Heart left ventricle (tissue), 16 donors: ENCODE measurements around the gene C1orf50. TPM values are rescaled to one million over a fixed set of nuclear protein-coding genes. Genes with fewer than 3 reads are reported as not detected.
"Not testable (repeated sequence)": the region's sequence is repeated elsewhere in the genome, so short reads cannot be mapped to it uniquely, and the experiment has no call there.

ENCODE experiments used
- ATAC-seq, 4 donors: fragments of 200-7000 bp; cut with Tn5 transposase; one replicate each; pipeline ENCODE4 v1.9.1; 2020 to 2022; ENCODE audit warnings: moderate library complexity in 4 of 4, mild to moderate bottlenecking in 3 of 4, moderate number of reproducible peaks in 1 of 4
- DNase-seq, 5 donors: peaks; one replicate each; pipeline ENCODE4 v3.0.0-alpha.2; 2020
- H3K27ac ChIP-seq, 12 donors: fragments of 200-600 bp; sonication (generic) in 4 of 12; one replicate each; pipeline versions ENCODE4 v1.5.0 to v1.8.0; 2016 to 2022; ENCODE audit warnings: mild to moderate bottlenecking in 2 of 12
- H3K27me3 ChIP-seq, 9 donors: fragments of 200-600 bp; sonication (generic) in 2 of 9; one replicate each; pipeline versions ENCODE4 v1.5.1 to v1.8.0; 2016 to 2022; ENCODE audit warnings: mild to moderate bottlenecking in 3 of 9
- H3K36me3 ChIP-seq, 9 donors: fragments of 200-600 bp; sonication (generic) in 2 of 9; one replicate each; pipeline versions ENCODE4 v1.5.0 to v1.8.0; 2018 to 2022; ENCODE audit warnings: mild to moderate bottlenecking in 2 of 9
- H3K4me1 ChIP-seq, 12 donors: fragments of 200-600 bp; sonication (generic) in 4 of 12; one replicate each; pipeline versions ENCODE4 v1.5.0 to v1.8.0; 2016 to 2022; ENCODE audit warnings: mild to moderate bottlenecking in 3 of 12
- H3K4me3 ChIP-seq, 12 donors: fragments of 200-600 bp; sonication (generic) in 4 of 12; one replicate each; pipeline versions ENCODE4 v1.5.0 to v1.8.0; 2017 to 2022; ENCODE audit warnings: mild to moderate bottlenecking in 9 of 12, moderate library complexity in 4 of 12
- H3K9me3 ChIP-seq, 12 donors: fragments of 200-600 bp; sonication (generic) in 4 of 12; one replicate each; pipeline versions ENCODE4 v1.5.0 to v1.8.0; 2016 to 2022; ENCODE audit warnings: mild to moderate bottlenecking in 1 of 12
- POLR2A ChIP-seq, 2 donors: fragments of 450-650 bp; IDR thresholded peaks; one replicate each; pipeline ENCODE4 v1.6.1; 2017; ENCODE audit warnings: antibody characterized with exemption in 2 of 2, mild to moderate bottlenecking in 2 of 2, moderate library complexity in 2 of 2
- WGBS, 4 donors: extraction: QIAGEN DNeasy Blood & Tissue Kit in 2 of 4; methylation state at CpG; one replicate each; pipeline versions ENCODE4 v1.1.5 to v1.1.7; 2013 to 2018; 5-methylcytosine and 5-hydroxymethylcytosine counted together
- intact Hi-C, 10 donors: fragments of 100-400 bp; cut with DNase I; formaldehyde crosslinking; loops; one replicate each; pipeline versions ENCODE4 v1.11.1 to v1.14.2; 2022
- long read RNA-seq, 3 donors: library from polyadenylated mRNA; unstranded; transcript quantifications; one replicate each; pipeline ENCODE4 v2.0.0, GENCODE V29; 2020 to 2021
- polyA plus RNA-seq, 2 donors: library from polyadenylated mRNA; stranded (reverse); fragments of 200-250 nt; gene quantifications; one replicate each; pipeline ENCODE4 v1.2.3, GENCODE V29; 2013
- total RNA-seq, 9 donors: library from RNA; depleted of rRNA in 2 of 9; stranded (reverse); fragments of >200 nt in 2 of 9; fragmentation: NEBNext Ultra II Directional in 3 of 9; extraction: Animal tissue kit (Norgen Biotek cat#: 25700) in 3 of 9; gene quantifications; one replicate each; pipeline versions ENCODE4 v1.1.0 to v1.2.4, GENCODE V29; 2016 to 2023
- TF ChIP-seq, protein P1 (sequence below), 12 donors: fragments of 200-600 bp; sonication (generic) in 4 of 12; IDR thresholded peaks; one replicate each; pipeline versions ENCODE4 v1.5.0 to v1.8.0; 2018 to 2022; ENCODE audit warnings: antibody characterized with exemption in 12 of 12, mild to moderate bottlenecking in 5 of 12
- donor health status: ischemic (EF 13 %, LVEDD 7.1; RV severe dilation, severe dysfunction).
- donor health status: healthy with polysubstance abuse.
- donor health status: DM: no; HTN: yes; CAD: no.
- donor health status: DM: no; HTN: no; CAD: no.
- donor health status: ischemic (EF 25% LVEDD 6.9; RV normal size, moderate dysfunction).
- donor health status: ischemic (EF 25% LVEDD 5.7; RV mildly dilated, moderate dysfunction).
- donor health status: healthy.
- donor health status: DM: yes; HTN: yes; CAD: no.
- donor health status: ischemic (EF 35%, LVEDD 5.7; RV mildly dilated, moderate dysfunction).
- donor health status: nonischemic (EF 11% LVEDD 7.7; RV severe dilation, severe dysfunction).
- donor health status: DM: yes; HTN: yes; CAD: no.
- donor health status: PGD.
- donor health status: ischemic (EF 29% LVEDD 5.4; RV normal size, mild dysfunction).
- donor health status: nonischemic (EF 23%, LVEDD 6.1; RV moderate dilation, normal function).

C1orf50 gene
- 1 to 10 TPM; 3.0 to 9.2 (median 5.8) TPM for total RNA-seq
- polyA plus RNA-seq: 1 to 10 TPM; 4.0 to 4.5 TPM
- long read RNA-seq, donor 1, full-length matches to known transcripts: 7 of 9 reads
- long read RNA-seq, donor 1, partial matches to known transcripts: 1 of 9 reads
- long read RNA-seq, donor 1, other reads (novel, unspliced or antisense): 1 of 9 reads
- long read RNA-seq, donor 2, full-length matches to known transcripts: 14 of 17 reads
- long read RNA-seq, donor 2, partial matches to known transcripts: 1 of 17 reads
- long read RNA-seq, donor 2, other reads (novel, unspliced or antisense): 2 of 17 reads
- long read RNA-seq, donor 3, full-length matches to known transcripts: 8 of 14 reads
- long read RNA-seq, donor 3, partial matches to known transcripts: 2 of 14 reads
- long read RNA-seq, donor 3, other reads (novel, unspliced or antisense): 4 of 14 reads

DNA sequence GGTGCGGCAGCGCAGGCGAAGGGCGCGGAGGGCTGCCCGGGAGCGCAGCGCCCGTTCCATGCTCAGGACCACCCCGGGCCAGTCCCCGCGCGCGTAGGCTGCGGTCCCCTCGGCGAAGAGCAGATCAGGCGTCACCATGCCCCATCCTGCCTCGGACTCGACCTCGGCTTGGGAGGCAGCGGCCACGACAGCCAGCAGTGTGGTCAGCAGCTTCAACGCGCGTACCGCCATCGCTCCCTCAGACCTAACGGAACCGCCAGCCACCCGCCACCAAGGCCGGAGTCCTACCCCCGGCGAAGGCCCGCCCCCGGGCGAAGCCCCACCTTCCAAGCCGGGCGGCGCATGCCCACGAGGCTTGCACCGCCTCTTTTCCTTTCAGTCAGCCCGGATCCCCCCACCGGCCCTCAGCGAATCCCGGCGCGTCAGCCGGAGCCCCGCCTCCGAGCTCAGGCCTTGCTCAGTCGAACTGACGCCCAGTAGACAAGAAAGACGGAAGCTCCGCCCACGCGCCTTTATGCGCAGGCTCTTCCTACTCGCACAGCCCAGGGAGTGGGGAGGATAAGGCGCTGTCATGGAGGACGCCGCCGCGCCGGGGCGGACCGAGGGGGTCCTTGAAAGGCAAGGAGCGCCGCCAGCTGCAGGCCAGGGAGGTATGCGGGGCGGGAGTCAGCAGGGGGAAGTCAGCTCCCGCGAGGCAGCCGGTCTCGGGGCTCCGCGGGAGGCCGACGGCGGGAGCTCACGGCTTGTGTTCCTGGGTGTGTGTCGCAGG lies at the start of gene C1orf50, which contains the start of gene P3H1:
TSS of gene C1orf50 (plus strand) at position 509 of the 769 bp plus-strand sequence. CDS start at position 572, 63 bp downstream.
TSS of gene P3H1 (minus strand) at position 288 of the 769 bp plus-strand sequence. CDS start at position 231, 57 bp downstream.
- Histone ChIP-seq H3K9me3 (no peaks in the 10 kb centered on the region), H3K36me3 (peaks cover 0 to 10% (median 5%) of the 10 kb centered on the region in 9 donors), H3K4me1 (peaks cover 3 to 47% (median 30%) of the 10 kb centered on the region in 12 donors), H3K27me3 (no peaks in the 10 kb centered on the region), H3K4me3 (peak within 1 kb of the TSS; percentile 82 to 98 (median 94)), H3K27ac (peak within 1 kb of the TSS; percentile 72 to 97 (median 92))
- WGBS, 4 donors: 0 to 1% (median 1%) methylated on average over 40 to 82 of the region's 82 CpGs
- ATAC-seq (peak; percentile 96 to 99 (median 98)), DNase-seq (peak; percentile 100)
- peak; percentile 98 to 99 for TF ChIP-seq POLR2A (IDR thresholded peaks at IDR 0.05)
- TF ChIP-seq, protein P1, sequence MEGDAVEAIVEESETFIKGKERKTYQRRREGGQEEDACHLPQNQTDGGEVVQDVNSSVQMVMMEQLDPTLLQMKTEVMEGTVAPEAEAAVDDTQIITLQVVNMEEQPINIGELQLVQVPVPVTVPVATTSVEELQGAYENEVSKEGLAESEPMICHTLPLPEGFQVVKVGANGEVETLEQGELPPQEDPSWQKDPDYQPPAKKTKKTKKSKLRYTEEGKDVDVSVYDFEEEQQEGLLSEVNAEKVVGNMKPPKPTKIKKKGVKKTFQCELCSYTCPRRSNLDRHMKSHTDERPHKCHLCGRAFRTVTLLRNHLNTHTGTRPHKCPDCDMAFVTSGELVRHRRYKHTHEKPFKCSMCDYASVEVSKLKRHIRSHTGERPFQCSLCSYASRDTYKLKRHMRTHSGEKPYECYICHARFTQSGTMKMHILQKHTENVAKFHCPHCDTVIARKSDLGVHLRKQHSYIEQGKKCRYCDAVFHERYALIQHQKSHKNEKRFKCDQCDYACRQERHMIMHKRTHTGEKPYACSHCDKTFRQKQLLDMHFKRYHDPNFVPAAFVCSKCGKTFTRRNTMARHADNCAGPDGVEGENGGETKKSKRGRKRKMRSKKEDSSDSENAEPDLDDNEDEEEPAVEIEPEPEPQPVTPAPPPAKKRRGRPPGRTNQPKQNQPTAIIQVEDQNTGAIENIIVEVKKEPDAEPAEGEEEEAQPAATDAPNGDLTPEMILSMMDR (IDR thresholded peaks at IDR 0.05): peak in 1 of 12 donors; percentile 10
- intact Hi-C loops: loop anchor here in 7 of 10 donors (1.0 to 10.0 kb wide), 9 partner anchors 50 to 432 kb away; partner anchors contain the start of genes YBX1 (in 6 of the 7), ERMAP (in 2 of the 7), SVBP (in 2 of the 7) and FOXJ3 (in 1 of the 7)

DNA sequence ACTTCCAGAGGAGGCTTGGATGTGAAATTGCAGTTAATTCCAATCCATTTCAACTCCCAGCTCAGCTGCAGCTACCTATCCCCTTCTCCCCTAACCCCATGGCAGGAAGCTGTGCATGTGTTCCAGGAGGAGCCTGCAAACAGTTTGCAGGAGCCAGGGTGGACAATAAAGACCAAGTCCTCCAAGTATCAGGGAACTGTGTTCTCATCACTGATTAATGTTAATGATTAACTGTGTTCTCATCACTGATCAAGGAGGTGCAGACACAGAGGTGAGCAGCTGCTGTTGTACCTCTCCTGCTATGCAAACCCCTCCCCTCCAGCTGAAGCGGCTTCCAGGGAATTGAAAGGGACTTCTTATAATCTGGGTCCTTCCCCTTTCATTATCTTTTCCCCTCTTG lies 46.2 kb upstream of the C1orf50 start:
- DNase-seq (no peak), ATAC-seq (no peak)
- Histone ChIP-seq H3K4me3 (no peak overlapping the region), H3K36me3 (peaks cover 0 to 9% (median 0%) of the 10 kb centered on the region in 9 donors), H3K27ac (no peak overlapping the region), H3K4me1 (no peaks in the 10 kb centered on the region), H3K9me3 (no peaks in the 10 kb centered on the region), H3K27me3 (no peaks in the 10 kb centered on the region)
- WGBS, 4 donors: 96 to 100% (median 98%) methylated on average over 1 of the region's 1 CpG
- no peak for TF ChIP-seq POLR2A (IDR thresholded peaks at IDR 0.05)
- TF ChIP-seq, protein P1 (IDR thresholded peaks at IDR 0.05): no peak
- intact Hi-C loops: no loop called here

DNA sequence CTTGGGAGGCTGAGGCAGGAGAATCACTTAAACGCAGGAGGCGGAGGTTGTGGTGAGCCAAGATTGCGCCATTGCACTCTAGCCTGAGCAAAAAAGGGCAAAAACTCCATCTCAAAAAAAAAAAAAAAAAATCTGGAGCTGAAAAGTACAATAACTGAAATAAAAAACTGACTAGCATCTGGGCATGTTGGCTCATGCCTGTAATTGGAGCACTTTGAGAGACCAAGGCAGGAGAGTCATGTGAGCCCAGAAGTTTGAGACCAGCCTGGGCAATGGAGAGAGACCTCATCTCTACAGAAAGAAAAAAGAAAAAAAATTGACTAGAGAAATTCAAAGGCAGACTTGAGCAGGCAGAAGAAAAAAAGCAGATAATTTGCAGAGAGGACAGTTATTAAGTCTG lies 45.1 kb upstream of the C1orf50 start:
- Histone ChIP-seq H3K4me1 (no peaks in the 10 kb centered on the region), H3K36me3 (peaks cover 0 to 9% (median 0%) of the 10 kb centered on the region in 9 donors), H3K27ac (no peak overlapping the region), H3K9me3 (no peaks in the 10 kb centered on the region), H3K4me3 (no peak overlapping the region), H3K27me3 (no peaks in the 10 kb centered on the region)
- DNase-seq: no peak
- WGBS, 4 donors: 93 to 98% (median 95%) methylated on average over 3 of the region's 3 CpGs
- TF ChIP-seq POLR2A (IDR thresholded peaks at IDR 0.05): no peak
- TF ChIP-seq, protein P1 (IDR thresholded peaks at IDR 0.05): no peak
- intact Hi-C loops: no loop called here
- ATAC-seq: no peak

DNA sequence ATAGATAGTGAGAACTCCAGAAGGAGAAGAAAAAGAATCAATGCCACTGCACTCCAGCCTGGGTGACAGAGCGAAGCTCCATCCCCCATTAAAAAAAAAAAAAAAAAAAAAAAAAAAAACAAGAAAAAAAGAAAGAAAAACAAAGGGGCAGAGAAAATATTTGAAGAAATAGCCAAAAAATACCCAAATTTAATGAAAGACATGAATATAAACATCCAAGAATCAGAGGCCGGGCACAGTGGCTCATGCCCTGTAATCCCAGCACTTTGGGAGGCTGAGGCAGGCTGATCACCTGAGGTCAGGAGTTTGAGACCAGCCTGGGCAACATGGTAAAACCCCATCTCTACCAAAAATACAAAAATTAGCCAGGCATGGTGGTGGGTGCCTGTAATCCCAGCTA lies 44.6 kb upstream of the C1orf50 start:
- H3K27me3 ChIP-seq, H3K4me1 ChIP-seq, H3K9me3 ChIP-seq, H3K27ac ChIP-seq, intact Hi-C loops, H3K36me3 ChIP-seq, H3K4me3 ChIP-seq, DNase-seq, ATAC-seq: not testable (repeated sequence)
- 90 to 98% (median 92%) methylated on average over 2 of the region's 2 CpGs for WGBS, 4 donors
